IPS-18a (cell line): ENCODE measurements around the gene PRPF18.
A peak's percentile ranks its signal among the peaks of the same experiment; 100 is the strongest.

ENCODE experiments used
- H3K27ac ChIP-seq: one replicate; pipeline ENCODE4 v1.5.1; 2013; ENCODE audit warnings: low read length
- H3K27me3 ChIP-seq: one replicate; pipeline ENCODE4 v1.6.1; 2013; ENCODE audit warnings: mild to moderate bottlenecking, low read length; ENCODE audit not compliant: control insufficient read depth, insufficient read depth
- H3K36me3 ChIP-seq: one replicate; pipeline ENCODE4 v1.6.1; 2013; ENCODE audit warnings: low read depth, low read length; ENCODE audit not compliant: control insufficient read depth
- H3K4me1 ChIP-seq: one replicate; pipeline ENCODE4 v1.6.1; 2013; ENCODE audit warnings: low read depth, low read length; ENCODE audit not compliant: control insufficient read depth
- H3K4me3 ChIP-seq: one replicate; pipeline ENCODE4 v1.5.1; 2013; ENCODE audit warnings: low read length
- H3K9ac ChIP-seq: one replicate; pipeline ENCODE4 v1.6.1; 2013; ENCODE audit warnings: mild to moderate bottlenecking, low read length, moderate library complexity
- H3K9me3 ChIP-seq: one replicate; pipeline ENCODE4 v1.6.1; 2013; ENCODE audit warnings: low read depth, low read length; ENCODE audit not compliant: control insufficient read depth

PRPF18 gene

DNA sequence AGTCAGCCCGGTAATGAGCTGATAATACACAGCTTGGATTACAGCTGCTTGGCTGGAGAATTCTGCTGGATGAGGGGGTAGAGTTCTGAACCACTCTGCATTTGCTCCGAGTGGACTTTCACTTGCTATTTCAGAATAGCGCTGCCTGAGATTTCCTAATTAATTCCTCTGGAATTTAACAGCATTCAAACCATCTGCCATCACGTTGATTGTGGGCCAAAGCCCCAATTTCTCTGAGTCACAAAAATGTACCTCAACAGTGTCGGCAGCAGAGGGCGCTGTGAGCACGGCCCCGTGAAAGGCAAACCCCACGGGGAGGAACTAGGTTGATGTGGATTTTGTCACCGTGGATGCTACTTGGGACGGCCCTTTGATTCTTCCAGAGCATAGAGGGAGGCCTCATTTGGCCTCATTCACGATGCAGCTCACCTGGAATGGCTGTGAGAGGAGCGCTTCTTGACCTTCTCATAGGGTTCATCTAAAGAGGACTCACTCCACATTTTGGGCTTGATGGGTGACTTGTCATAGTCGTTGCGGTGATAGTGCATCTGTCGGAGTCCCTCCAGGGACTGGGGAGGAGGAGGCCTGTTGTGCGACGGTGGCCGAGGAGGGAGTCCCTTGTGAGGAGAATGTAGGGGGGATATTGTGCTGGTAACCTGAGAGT lies 73.3 kb downstream of the PRPF18 start:
- Histone ChIP-seq H3K9me3 (no peaks in the 10 kb centered on the region), H3K27me3 (no peaks in the 10 kb centered on the region), H3K4me1 (no peaks in the 10 kb centered on the region), H3K9ac (no peak overlapping the region), H3K36me3 (peaks cover 33% of the 10 kb centered on the region), H3K4me3 (no peak overlapping the region), H3K27ac (no peak overlapping the region)

DNA sequence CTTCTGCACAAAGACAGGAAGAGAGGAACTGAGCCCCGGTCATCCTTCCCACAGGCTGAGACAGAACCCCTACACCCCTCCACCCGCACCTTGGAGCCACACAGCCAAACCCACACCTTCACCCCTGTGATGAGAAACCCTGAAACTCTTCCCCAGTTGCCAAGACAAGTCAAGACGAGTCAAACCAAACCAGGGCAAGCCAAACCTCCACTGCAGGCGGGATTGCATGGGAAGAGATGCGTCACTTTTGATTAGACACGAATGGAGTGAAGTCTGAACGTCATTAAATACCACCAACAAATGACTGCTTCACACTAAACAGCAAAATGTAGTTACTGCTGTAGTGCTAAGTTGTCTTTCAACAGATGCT lies 73.8 kb downstream of the PRPF18 start:
- H3K9me3 ChIP-seq: no peaks in the 10 kb centered on the region
- no peak overlapping the region for H3K4me3 ChIP-seq
- H3K27ac ChIP-seq: no peak overlapping the region
- H3K9ac ChIP-seq: no peak overlapping the region
- no peaks in the 10 kb centered on the region for H3K27me3 ChIP-seq
- H3K4me1 ChIP-seq: no peaks in the 10 kb centered on the region
- peaks cover 36% of the 10 kb centered on the region for H3K36me3 ChIP-seq

GRCh38 chr10:13661256-13661655 lies 74.5 kb downstream of the PRPF18 start:
- Histone ChIP-seq H3K27me3 (no peaks in the 10 kb centered on the region), H3K36me3 (peaks cover 35% of the 10 kb centered on the region), H3K4me3 (no peak overlapping the region), H3K27ac (no peak overlapping the region), H3K9me3 (no peaks in the 10 kb centered on the region), H3K9ac (no peak overlapping the region), H3K4me1 (no peaks in the 10 kb centered on the region)

DNA sequence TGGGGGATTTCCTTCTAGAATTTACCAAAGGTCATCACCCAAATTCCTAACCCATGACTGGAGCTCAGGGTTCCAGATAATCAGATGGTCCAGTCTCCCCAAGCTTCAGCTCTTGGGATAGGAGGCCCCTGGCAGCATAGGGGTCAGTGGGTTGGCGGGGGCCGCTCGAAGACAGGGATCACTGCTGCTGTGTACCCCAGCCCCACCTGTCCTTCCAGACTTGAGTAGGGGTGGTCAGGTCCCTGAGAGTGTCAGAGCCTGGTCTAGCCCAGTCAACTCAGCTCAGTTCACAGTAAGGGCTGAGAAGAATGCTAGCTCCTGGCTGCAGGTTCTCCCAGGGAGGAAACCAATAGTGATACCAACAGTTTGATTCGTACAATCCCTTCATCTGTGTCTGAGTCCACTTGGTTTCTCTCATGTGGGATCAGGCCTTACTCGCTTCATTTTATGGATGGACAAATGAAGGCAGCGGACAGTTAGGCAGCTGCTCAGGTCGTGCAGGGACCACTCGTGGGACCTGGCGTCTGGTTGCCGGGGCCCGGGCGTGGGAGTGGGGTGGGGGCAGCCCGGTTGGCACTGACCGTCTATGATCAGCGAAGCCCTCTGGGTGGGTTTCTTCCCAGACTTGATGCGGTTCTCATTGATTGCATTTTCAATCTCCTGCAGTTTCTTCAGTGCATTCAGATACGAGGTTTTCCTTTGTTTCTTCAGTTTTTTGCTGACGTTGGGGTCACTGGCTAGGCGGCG lies 78.9 kb downstream of the PRPF18 start:
- no peak overlapping the region for H3K4me3 ChIP-seq
- H3K27ac ChIP-seq: no peak overlapping the region
- peaks cover 39% of the 10 kb centered on the region for H3K36me3 ChIP-seq
- H3K9me3 ChIP-seq: no peaks in the 10 kb centered on the region
- H3K9ac ChIP-seq: no peak overlapping the region
- H3K4me1 ChIP-seq: no peaks in the 10 kb centered on the region
- H3K27me3 ChIP-seq: no peaks in the 10 kb centered on the region

- peaks cover 34% of the 10 kb centered on the region for H3K36me3 ChIP-seq
- H3K27ac ChIP-seq: no peak overlapping the region
- no peak overlapping the region for H3K9ac ChIP-seq
- H3K4me1 ChIP-seq: peaks cover 9% of the 10 kb centered on the region
- H3K9me3 ChIP-seq: no peaks in the 10 kb centered on the region
- H3K27me3 ChIP-seq: no peaks in the 10 kb centered on the region
- no peak overlapping the region for H3K4me3 ChIP-seq
These were observed 81.4 kb downstream of the PRPF18 start for GRCh38 chr10:13668126-13668525.

GRCh38 chr10:13669182-13669855 lies 82.6 kb downstream of the PRPF18 start:
- Histone ChIP-seq H3K27ac (no peak overlapping the region), H3K9ac (no peak overlapping the region), H3K9me3 (no peaks in the 10 kb centered on the region), H3K4me3 (no peak overlapping the region), H3K36me3 (peaks cover 28% of the 10 kb centered on the region), H3K4me1 (peaks cover 15% of the 10 kb centered on the region), H3K27me3 (no peaks in the 10 kb centered on the region)

DNA sequence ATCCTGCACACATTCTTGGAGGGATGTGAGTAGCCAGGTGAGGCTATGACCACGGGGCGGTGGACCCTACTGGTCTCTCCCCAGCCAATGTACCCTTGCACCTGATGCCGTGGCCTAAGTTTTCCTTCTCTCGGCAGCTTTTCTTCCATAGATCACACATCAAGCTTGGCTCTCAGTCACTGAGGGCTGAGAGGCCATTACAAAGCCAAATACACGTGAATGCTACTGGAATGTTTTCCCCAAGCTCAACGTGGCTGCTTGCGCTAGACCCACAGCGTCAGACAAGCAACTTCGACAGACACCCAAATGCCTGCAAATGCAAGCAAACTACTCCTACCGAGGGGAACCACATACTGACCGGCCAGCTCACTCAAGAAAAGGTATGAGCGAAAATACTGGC lies 83.1 kb downstream of the PRPF18 start:
- H3K27ac ChIP-seq: no peak overlapping the region
- no peaks in the 10 kb centered on the region for H3K27me3 ChIP-seq
- H3K9me3 ChIP-seq: no peaks in the 10 kb centered on the region
- H3K4me1 ChIP-seq: peaks cover 15% of the 10 kb centered on the region
- H3K36me3 ChIP-seq: peaks cover 28% of the 10 kb centered on the region
- H3K4me3 ChIP-seq: no peak overlapping the region
- H3K9ac ChIP-seq: no peak overlapping the region

GRCh38 chr10:13670311-13670710 lies 83.5 kb downstream of the PRPF18 start:
- H3K27ac ChIP-seq: no peak overlapping the region
- no peaks in the 10 kb centered on the region for H3K27me3 ChIP-seq
- H3K36me3 ChIP-seq: peaks cover 24% of the 10 kb centered on the region
- H3K4me3 ChIP-seq: no peak overlapping the region
- no peak overlapping the region for H3K9ac ChIP-seq
- H3K9me3 ChIP-seq: no peaks in the 10 kb centered on the region
- peaks cover 15% of the 10 kb centered on the region for H3K4me1 ChIP-seq

DNA sequence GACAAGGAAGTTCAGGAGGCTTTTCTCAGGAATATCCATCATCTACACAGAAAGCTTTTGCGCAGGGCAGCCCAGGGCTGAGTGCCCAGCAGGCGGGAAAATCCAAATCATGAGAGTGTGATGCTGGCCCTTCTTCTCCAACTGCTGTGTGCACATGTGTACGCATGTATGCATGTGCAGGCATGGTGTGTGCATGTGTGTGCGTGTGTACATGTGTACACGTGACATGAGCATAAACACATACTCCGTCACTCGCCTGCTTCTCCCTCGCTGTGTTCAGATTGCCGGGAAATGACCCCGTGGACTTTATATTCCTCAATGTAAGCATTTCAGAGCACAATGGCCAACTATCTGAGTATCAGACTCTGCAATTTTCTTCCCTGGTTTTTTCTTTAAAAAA lies 85.1 kb downstream of the PRPF18 start:
- Histone ChIP-seq H3K9me3 (no peaks in the 10 kb centered on the region), H3K9ac (no peak overlapping the region), H3K4me1 (peaks cover 15% of the 10 kb centered on the region), H3K27ac (no peak overlapping the region), H3K4me3 (no peak overlapping the region), H3K36me3 (peaks cover 13% of the 10 kb centered on the region), H3K27me3 (no peaks in the 10 kb centered on the region)

GRCh38 chr10:13672548-13672947 lies 85.8 kb downstream of the PRPF18 start:
- Histone ChIP-seq H3K4me1 (peaks cover 15% of the 10 kb centered on the region), H3K9me3 (no peaks in the 10 kb centered on the region), H3K9ac (no peak overlapping the region), H3K27ac (no peak overlapping the region), H3K27me3 (no peaks in the 10 kb centered on the region), H3K4me3 (no peak overlapping the region), H3K36me3 (peaks cover 18% of the 10 kb centered on the region)

DNA sequence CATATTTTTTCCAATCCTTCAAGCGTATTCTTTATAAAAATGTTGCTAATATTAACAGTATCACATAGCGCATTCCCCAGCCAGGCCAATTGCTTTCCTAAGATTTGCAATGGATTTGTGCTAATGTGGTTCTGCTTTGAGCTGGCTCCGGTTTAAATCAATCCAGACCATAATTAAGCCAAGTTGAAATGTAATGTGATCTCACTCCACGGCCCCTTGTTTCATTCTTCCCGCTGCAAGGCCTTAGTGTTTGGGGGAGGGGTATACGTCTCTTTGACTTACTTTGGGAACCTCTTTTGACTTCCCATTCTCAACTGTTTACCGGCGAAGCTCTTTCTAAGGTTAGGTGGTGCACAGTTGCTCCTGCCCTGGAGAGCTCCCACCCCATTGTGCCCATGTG lies 86.4 kb downstream of the PRPF18 start:
- Histone ChIP-seq H3K27ac (no peak overlapping the region), H3K9me3 (no peaks in the 10 kb centered on the region), H3K4me3 (peak overlapping the region; percentile 16), H3K27me3 (no peaks in the 10 kb centered on the region), H3K36me3 (peaks cover 16% of the 10 kb centered on the region), H3K4me1 (peaks cover 15% of the 10 kb centered on the region), H3K9ac (no peak overlapping the region)
